Liver (tissue), 3 donors: ENCODE measurements around the gene ZNF473.

Experiments
- CTCF ChIP-seq: fragments of 150-350 bp; IDR thresholded peaks from 2 replicates; pipeline ENCODE4 v1.5.1; 2017; ENCODE audit warnings: improper control_type of control experiment, low read depth, low read length; ENCODE audit not compliant: missing input control
- FOXA1 ChIP-seq: IDR thresholded peaks from 2 replicates; pipeline ENCODE4 v1.6.1; 2016; ENCODE audit warnings: antibody characterized with exemption
- GABPA ChIP-seq, 2 donors: IDR thresholded peaks in 1 of 2; conservative IDR thresholded peaks in 1 of 2; 2 replicates each; pipeline ENCODE4 v1.6.1; 2016; ENCODE audit warnings: antibody characterized with exemption in 2 of 2, mild to moderate bottlenecking in 1 of 2, moderate library complexity in 1 of 2
- TAF1 ChIP-seq: conservative IDR thresholded peaks from 2 replicates; pipeline ENCODE4 v1.6.1; 2016; ENCODE audit warnings: antibody characterized with exemption, mild to moderate bottlenecking
- donor health status: healthy.
- donor health status: healthy.

- TF ChIP-seq CTCF (peak; percentile 2), FOXA1 (no peak), TAF1 (no peak), GABPA (IDR thresholded peaks at IDR 0.05 in 1 of 2, conservative IDR thresholded peaks at IDR 0.05 in 1 of 2) (no peak)
These were observed 17.3 kb upstream of the ZNF473 start for GRCh38 chr19:50008532-50008931.
